ENCODE data around the gene CDT1.
A peak's percentile ranks its signal among the peaks of the same experiment; 100 is the strongest.

Gene CDT1

DNA sequence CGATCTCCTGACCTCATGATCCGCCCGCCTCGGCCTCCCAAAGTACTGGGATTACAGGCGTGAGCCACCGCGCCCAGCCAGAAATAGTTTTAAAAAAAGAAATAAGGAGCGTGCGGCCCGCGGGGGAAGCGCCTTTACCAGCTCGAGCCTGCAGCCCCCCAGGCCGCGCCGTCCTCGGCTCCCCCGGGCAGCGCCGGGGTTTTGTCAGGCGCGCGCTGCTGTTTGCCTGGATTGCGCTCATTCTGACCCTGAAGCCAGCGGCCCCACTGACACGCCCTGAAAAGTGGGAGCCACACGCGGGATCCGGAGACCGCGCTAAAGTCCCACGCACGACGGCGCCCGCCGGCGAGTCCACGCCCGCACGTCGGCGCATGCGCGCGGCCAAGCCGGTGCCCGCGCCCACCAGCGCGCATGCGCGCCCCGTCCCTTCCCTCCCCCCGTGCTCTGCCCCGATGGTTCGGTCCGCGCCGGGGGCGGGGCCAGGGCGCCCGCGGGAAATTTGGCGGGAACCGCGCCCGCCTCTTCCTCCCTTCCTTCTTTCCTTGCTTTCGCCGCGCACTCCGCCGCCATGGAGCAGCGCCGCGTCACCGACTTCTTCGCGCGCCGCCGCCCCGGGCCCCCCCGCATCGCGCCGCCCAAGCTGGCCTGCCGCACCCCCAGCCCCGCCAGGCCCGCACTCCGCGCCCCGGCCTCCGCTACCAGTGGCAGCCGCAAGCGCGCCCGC, at the start of gene CDT1:
Gene CDT1 (plus strand): TSS at position 526 of the 724 bp plus-strand sequence. CDS start 43 bp downstream, at position 569.
- ATAC-seq (peak; percentile 28), DNase-seq (peak; percentile 90)

GRCh38 chr16:88754109-88754911, 49.3 kb upstream of the CDT1 start:
- ATAC-seq (no peak), DNase-seq (no peak)

GRCh38 chr16:88754912-88755744, 48.5 kb upstream of the CDT1 start:
- no peak for ATAC-seq
- no peak for DNase-seq

DNA sequence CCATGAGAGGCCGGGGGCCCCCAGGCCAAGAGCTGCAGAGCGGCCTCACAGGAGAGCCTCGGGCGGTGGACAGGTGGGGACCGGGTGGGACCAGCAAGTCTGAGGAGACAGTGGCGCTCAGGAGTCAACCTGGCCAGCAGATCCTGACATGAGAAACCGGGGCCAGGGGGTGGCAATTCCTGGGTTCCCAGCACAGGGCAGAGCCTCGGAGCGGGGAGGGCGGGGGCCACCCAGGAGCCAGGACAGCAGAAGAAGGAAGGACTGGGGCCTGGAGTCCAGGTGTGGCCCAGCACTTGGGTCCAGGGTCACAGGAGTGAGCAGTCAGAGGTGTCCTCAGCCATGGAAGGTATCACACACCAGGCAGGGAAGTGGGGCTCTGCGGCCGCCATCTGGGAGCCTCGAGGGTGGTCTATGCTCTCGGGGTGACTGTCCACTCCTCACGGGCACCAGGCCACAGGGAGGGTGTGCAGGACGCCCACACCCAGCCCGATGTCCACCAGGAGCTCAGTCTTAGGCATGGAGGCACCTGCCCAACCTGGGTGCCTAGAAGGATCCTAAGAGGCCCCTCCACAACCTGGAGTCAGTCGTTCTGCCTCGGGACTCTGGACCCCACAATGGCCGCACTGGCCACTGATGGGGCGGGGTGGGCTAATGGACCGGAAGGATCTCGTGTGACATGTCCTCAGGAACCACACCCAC, 47.7 kb upstream of the CDT1 start:
- ATAC-seq (no peak), DNase-seq (no peak)

DNA sequence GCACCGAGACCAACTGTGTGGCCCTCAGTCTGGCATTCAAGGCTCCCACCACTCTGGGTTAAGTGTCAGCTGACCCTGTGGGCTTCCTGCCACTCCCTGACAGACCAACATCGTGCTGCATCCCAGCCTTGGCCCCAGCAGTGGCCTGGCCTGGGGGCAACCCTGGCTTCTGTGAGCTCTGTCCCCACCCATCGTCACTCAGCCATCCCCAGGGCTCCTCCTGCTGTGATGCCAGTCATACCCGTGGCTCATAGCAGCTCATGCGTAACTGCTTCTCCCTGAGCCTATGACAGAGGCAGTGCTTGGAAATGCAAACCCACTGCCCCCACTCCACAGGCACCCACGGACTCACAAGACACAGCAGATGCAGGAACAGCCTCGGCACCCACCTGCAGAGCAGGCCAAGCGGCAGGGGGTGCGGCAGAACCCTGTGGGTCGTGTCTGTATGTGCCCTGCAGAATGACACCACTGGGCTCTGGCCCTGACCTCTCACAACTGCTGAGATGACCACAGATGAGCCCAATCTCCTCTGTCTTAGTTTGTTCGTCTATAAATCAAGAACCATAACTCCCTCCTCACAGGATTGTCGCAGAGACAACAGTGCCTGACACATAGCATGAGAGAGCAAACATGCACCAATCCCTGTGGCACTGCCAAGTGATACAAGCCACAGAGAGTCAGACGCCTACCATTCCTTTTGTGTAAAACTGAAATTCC, 45.2 kb upstream of the CDT1 start:
- ATAC-seq: no peak

DNA sequence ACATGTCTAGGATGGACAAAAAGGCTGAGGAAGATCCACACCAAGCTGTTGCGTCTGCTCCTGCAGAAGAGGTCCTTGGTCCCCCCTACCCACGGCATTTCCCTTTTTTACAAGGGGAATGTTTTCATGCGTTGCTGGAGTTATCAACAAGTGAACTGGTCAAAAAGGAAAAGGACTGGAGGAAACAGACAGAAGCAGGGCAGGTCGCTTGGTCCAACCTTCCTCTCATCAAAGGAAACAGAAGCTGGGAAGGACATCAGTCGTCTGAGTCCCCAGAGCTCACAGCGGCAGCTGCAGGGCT, 44.7 kb upstream of the CDT1 start:
- DNase-seq: no peak
- no peak for ATAC-seq

More for the DNA sequence above, 45.2 kb upstream of the CDT1 start:
- no peak for DNase-seq

DNA sequence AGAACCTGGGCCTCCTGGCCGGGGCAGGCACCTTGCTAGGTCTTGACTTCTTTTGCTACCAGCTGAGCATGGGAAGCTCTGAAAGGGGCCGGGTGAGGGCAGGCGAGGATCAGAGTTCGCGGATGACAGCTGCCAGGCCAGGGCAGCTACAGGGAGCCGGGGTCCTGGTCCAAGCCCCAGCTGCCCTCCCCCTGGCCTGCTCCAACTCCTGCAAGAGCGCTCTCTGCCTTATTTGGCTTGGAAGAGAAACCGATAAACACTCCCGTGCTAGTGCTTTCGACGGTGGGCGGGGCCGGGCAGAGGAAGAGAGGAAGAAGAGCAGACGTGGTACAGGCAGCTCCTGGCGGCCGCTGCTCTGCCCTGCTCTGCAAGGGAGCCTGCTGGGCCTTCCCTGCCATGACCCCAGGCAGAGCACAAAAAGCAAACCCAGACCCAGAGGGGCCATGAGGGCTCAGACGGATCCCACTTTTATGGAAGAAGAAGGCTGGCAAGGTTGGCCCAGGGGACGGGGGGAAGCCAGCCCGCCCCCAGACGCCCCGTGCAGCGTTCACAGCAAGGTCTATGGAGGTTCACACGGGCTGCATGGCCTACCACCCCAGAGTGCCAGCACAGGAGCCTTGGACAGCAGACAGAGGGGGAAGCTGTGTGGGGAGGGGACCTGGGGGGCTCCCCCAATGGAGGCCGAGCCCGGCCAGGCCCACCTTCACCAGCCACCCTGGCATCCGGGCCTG, 44.2 kb upstream of the CDT1 start:
- DNase-seq: no peak
- ATAC-seq: no peak

DNA sequence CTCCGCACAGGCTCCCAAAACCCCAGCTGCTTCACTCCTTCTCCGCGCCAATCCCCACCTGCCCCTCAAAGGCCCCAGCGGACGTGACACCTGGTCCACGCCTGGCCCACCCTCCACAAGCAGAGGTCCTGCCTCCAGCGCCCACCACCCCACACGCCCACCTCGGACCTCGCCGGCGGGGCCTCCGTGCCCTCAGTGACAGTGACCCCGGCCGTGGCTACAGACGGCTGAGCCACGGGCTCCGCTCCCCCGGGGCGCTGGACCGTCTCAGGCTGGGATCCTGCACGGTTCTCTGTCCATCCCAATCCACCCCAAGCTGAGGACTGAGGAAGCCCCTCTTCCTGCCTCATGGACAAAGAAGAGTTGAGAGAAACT, 43.6 kb upstream of the CDT1 start:
- no peak for ATAC-seq
- no peak for DNase-seq

GRCh38 chr16:88760424-88761142, 43.0 kb upstream of the CDT1 start:
- no peak for ATAC-seq
- DNase-seq: no peak

DNA sequence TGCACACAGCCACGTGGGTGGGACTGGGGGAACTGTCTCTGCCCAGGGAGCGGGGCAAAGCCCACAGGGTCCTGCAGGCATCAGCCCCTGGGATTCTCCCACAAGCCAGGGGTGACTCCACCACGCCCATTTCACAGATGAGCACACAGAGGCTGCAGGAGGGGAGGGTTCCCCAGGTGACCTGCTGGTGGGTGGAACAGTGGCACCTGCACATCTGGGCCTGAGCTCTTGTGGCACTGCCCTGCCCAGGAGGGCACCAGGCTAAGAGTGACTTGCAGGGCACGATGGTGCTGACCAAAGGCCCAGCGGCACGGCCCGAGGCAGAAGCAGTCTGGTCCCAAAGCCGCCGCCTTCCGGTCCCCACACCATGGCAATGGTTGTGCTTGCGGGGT, 42.5 kb upstream of the CDT1 start:
- ATAC-seq (no peak), DNase-seq (no peak)

- DNase-seq (no peak), ATAC-seq (no peak)
Observed at GRCh38 chr16:88761830-88762229, 41.8 kb upstream of the CDT1 start.

DNA sequence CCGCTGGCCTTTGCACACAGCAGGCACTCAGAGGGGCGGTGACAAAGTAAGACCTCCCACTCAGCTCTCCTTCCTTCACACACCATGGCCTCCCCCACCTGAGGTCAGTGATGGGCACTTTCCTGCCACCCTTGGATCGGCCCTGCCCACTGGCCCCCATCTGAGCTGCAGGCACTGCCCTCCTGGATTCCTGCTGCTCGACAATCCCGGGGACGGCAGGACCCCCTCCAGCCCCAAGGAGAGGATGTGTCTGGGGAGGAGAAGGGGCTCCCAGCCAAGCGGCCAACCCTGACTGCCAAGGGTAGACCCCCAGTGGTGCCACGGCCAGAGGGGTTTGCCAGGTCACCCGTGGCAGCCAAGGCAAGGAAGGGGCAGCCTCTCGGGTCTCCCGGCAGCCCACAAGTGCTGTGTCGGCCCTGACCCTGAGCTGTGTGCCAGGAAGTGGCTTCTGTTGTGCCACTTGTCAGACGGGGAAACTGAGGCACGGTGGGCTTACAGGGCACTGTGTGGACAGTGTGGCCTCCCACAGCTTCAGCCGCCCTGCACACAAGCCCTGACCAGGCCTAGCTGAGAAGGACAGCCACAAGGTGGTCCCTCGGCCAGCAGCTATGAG, 41.2 kb upstream of the CDT1 start:
- DNase-seq (no peak), ATAC-seq (no peak)

GRCh38 chr16:88762941-88763340, 40.6 kb upstream of the CDT1 start:
- ATAC-seq (no peak), DNase-seq (no peak)

DNA sequence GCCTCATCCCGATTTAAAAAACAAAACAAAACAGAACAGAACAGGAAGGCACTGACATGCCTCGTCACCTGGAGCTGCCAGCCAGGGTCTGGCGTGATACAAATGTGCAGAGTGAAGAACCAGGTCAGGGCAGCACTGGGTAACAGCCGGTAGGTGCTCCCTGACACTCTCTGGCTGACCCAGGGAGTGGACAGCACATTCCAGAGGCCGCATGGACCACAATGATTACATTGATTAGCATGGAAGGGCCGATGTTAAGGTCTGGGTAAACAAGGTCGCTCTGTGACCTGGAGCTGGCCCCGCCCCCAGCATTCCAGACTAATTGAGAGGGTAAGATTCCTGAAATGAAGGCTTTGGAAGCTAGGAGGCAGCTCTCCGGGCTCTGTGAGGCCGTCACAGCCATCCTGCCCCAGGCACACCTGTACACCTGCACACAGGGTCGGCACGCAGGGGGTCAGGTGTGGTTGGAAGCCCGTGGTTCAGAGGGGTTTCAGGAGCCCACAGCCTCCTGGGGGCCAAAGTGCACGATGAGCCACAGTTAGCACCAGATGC, 40.0 kb upstream of the CDT1 start:
- ATAC-seq: no peak
- DNase-seq: no peak

- no peak for ATAC-seq
- no peak for DNase-seq
Observed at GRCh38 chr16:88764080-88764479, 39.5 kb upstream of the CDT1 start.

- ATAC-seq (no peak), DNase-seq (no peak)
Observed at GRCh38 chr16:88764913-88765349, 38.7 kb upstream of the CDT1 start.

- ATAC-seq: no peak
- DNase-seq: no peak
Observed at GRCh38 chr16:88766975-88767374, 36.6 kb upstream of the CDT1 start.

GRCh38 chr16:88767546-88768070, 36.0 kb upstream of the CDT1 start:
- DNase-seq (no peak), ATAC-seq (no peak)

DNA sequence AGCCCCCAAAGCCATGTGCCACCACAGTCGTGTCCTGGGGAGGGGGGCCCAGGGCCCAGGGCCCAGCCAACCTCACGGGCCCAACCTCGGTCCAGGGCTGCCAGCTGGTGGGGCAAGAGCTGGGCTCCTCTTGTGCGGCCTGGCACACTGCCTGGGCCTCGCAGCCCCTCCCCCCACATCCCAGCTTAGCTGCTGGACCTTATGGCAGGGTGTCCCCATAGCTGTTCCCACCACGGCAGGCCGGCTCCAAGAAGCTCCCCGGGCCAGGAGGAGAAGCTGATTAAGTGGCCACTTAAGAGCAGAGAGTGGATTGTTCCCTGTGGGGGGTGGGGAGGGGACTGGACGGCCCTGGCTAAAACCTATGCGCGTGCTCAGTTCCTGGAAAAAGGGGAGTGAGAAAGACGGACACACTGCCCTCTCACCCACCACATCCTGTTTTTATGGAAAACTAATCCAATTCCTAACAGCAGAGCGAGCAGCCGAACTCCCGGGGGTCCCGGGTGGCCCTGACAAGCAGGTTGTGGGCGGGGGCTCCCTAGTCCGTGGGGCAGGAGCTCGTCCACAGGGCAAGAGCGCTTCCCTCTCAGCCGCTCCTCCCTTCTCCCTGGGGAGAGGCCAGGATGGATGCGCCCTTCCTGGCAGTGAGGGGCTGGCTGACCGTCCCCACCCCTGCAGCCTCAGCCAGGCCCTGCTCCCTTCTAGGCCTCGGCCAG, 35.4 kb upstream of the CDT1 start:
- no peak for DNase-seq
- no peak for ATAC-seq

Data from stimulated activated naive CD8-positive, alpha-beta T cell treated with anti-CD3 and anti-CD28 coated beads, Interleukin-15, Interleukin-2, amounts not matched to agents 100 U/mL and 50 U/mL, for 24 hours (primary cell).